DMS79 treated with DMSO at 0.1 percent for 48 hours (cell line): Measurements from ENCODE around the gene CLDN2.
"Not testable (repeated sequence)": the region's sequence is repeated elsewhere in the genome, so short reads cannot be mapped to it uniquely, and the experiment has no call there.

Experiments used
- DNase-seq: peaks from one replicate; lab custom pipeline; 2025; lab: John Stamatoyannopoulos, UW

CLDN2 gene

GRCh38 chrX:106963111-106963510, 42.9 kb downstream of the CLDN2 start:
- no peak for DNase-seq

- no peak for DNase-seq
Measured at GRCh38 chrX:106964290-106964689, 44.1 kb downstream of the CLDN2 start.

GRCh38 chrX:106966547-106966946, 46.3 kb downstream of the CLDN2 start:
- DNase-seq, result not testable (repeated sequence)

- no peak for DNase-seq
Measured at GRCh38 chrX:106972896-106973295, 52.7 kb downstream of the CLDN2 start.

GRCh38 chrX:106973433-106974149, 53.4 kb downstream of the CLDN2 start:
- DNase-seq, result no peak

GRCh38 chrX:106976416-106976815, 56.2 kb downstream of the CLDN2 start:
- no peak for DNase-seq
